HepG2 (cell line): ENCODE data around the gene NAB2. TPM values are rescaled to one million over a fixed set of nuclear protein-coding genes. Genes with fewer than 3 reads are reported as not detected.

ENCODE experiments used
- ATAC-seq: fragments of 200-7000 bp; cut with Tn5 transposase; 3 replicates; pipeline ENCODE4 v1.9.1; 2020; ENCODE audit warnings: mild to moderate bottlenecking, moderate library complexity
- BruUV-seq: library from RNA; stranded (reverse); fragments of 400-500 nt; replicated peaks from 2 replicates; lab custom pipeline; 2021; lab: Mats Ljungman, UMichigan
- CTCF ChIA-PET: fragments of 300-600 bp; formaldehyde crosslinking; extraction: SDS; loops from one replicate; lab custom pipeline; 2021; ENCODE audit warnings: low total read pairs, inconsistent platforms, low intra/inter-chr PET ratio; lab: Yijun Ruan, JAX
- POLR2A ChIA-PET: fragments of 350-600 bp; sonication (Branson Sonifier 250); formaldehyde crosslinking; loops from one replicate; lab custom pipeline; 2020; ENCODE audit warnings: antibody characterized with exemption, inconsistent platforms; lab: Yijun Ruan, JAX
- DNase-seq: peaks from one replicate; pipeline ENCODE4 v3.0.0-alpha.2; 2015; ENCODE audit warnings: low spot score
- FAIRE-seq: peaks from 3 replicates; lab custom pipeline; 2011; peaks lifted over from hg19 to GRCh38; lab: Jason Lieb, UNC
- H2AFZ ChIP-seq: one replicate; pipeline ENCODE4 v1.6.1; 2011; ENCODE audit warnings: low read length, inconsistent platforms
- H3K27ac ChIP-seq: fragments of 300-600 bp; 3 replicates; pipeline ENCODE4 v1.8.0; 2011; ENCODE audit warnings: mixed run types, mild to moderate bottlenecking, mixed read lengths, low read length, inconsistent platforms; ENCODE audit not compliant: insufficient read depth; ENCODE audit errors: extremely low read length
- H3K27me3 ChIP-seq, 2 experiments: fragments of 200-600 bp in 1 of 2; 2 replicates in 1 of 2; 3 replicates in 1 of 2; pipeline versions ENCODE4 v1.6.0 to v1.8.0; 2011; ENCODE audit warnings: low read length in 2 of 2, mild to moderate bottlenecking in 2 of 2, moderate library complexity in 2 of 2, inconsistent platforms in 1 of 2; ENCODE audit not compliant: insufficient read depth in 2 of 2, control insufficient read depth in 1 of 2
- H3K36me3 ChIP-seq, 2 experiments: fragments of 200-600 bp in 1 of 2; replicated peaks in 1 of 2; 2 replicates in 1 of 2; 3 replicates in 1 of 2; pipeline versions ENCODE4 v1.5.1 to v1.8.0; 2011; ENCODE audit warnings: low read length in 2 of 2, inconsistent platforms in 1 of 2; ENCODE audit not compliant: insufficient read depth in 2 of 2, control insufficient read depth in 1 of 2
- H3K4me1 ChIP-seq: 2 replicates; pipeline ENCODE4 v1.5.1; 2012; ENCODE audit warnings: low read length, inconsistent platforms; ENCODE audit not compliant: insufficient read depth
- H3K4me2 ChIP-seq: 2 replicates; pipeline ENCODE4 v1.6.0; 2011; ENCODE audit warnings: low read depth, low read length, inconsistent platforms
- H3K4me3 ChIP-seq, 3 experiments: fragments of 200-600 bp in 1 of 3; sonication (generic), shearing (Covaris generic) in 1 of 3; replicated peaks in 1 of 3; 2 replicates each; pipeline ENCODE4 v1.5.1; 2011 to 2016; ENCODE audit warnings: low read length in 3 of 3, inconsistent platforms in 2 of 3, low read depth in 2 of 3, mild to moderate bottlenecking in 2 of 3, control low read depth in 1 of 3, mixed read lengths in 1 of 3; ENCODE audit not compliant: insufficient read depth in 1 of 3
- H3K79me2 ChIP-seq: one replicate; pipeline ENCODE4 v1.6.1; 2011; ENCODE audit warnings: low read length, inconsistent platforms; ENCODE audit not compliant: insufficient read depth
- H3K9ac ChIP-seq: 2 replicates; pipeline ENCODE4 v1.6.0; 2011; ENCODE audit warnings: mild to moderate bottlenecking, low read depth, low read length, inconsistent platforms; ENCODE audit not compliant: insufficient read depth
- H3K9me3 ChIP-seq: 2 replicates; pipeline ENCODE4 v1.5.1; 2012; ENCODE audit warnings: mild to moderate bottlenecking, low read length
- H4K20me1 ChIP-seq: 2 replicates; pipeline ENCODE4 v1.6.0; 2011; ENCODE audit warnings: inconsistent platforms, mild to moderate bottlenecking, low read length, moderate library complexity; ENCODE audit not compliant: insufficient read depth
- CREB1 ChIP-seq, 2 experiments: fragments of 450-650 bp in 1 of 2; IDR thresholded peaks; 2 replicates each; pipeline ENCODE4 v1.6.1; 2016 to 2017; ENCODE audit warnings: control low read depth in 1 of 2, mild to moderate bottlenecking in 1 of 2, missing compliant biosample characterization in 1 of 2, missing genetic modification characterization in 1 of 2
- E2F5 ChIP-seq: sonication (generic); formaldehyde crosslinking; conservative IDR thresholded peaks from 2 replicates; pipeline ENCODE4 v1.4.0; 2020; ENCODE audit warnings: missing genetic modification reagents
- GABPA ChIP-seq, 2 experiments: IDR thresholded peaks; 2 replicates each; pipeline ENCODE4 v1.6.1; 2011 to 2016; ENCODE audit warnings: low read depth in 2 of 2, low read length in 1 of 2, missing biosample characterization in 1 of 2, missing genetic modification characterization in 1 of 2
- LCORL ChIP-seq, 2 experiments: fragments of 450-650 bp in 1 of 2; sonication (generic) in 1 of 2; formaldehyde crosslinking in 1 of 2; IDR thresholded peaks; 2 replicates each; pipeline versions ENCODE4 v1.5.0 to v1.6.1; 2017 to 2020; ENCODE audit warnings: antibody characterized with exemption in 1 of 2, missing genetic modification reagents in 1 of 2
- MBNL3 ChIP-seq: fragments of 250-450 bp; sonication (Bioruptor Pico); conservative IDR thresholded peaks from 2 replicates; pipeline ENCODE4 v1.8.0; 2022; ENCODE audit warnings: mild to moderate bottlenecking, inconsistent platforms
- MYNN ChIP-seq: sonication (generic); formaldehyde crosslinking; IDR thresholded peaks from 2 replicates; pipeline ENCODE4 v1.4.0; 2020; ENCODE audit warnings: mild to moderate bottlenecking, low read depth, missing genetic modification reagents
- SIN3A ChIP-seq: IDR thresholded peaks from 2 replicates; pipeline ENCODE4 v1.6.1; 2011; ENCODE audit warnings: low read depth, mild to moderate bottlenecking, control low read depth, low read length, borderline replicate concordance
- SNRNP70 ChIP-seq: fragments of 200-400 bp; formaldehyde crosslinking; IDR thresholded peaks from 2 replicates; pipeline ENCODE4 v1.6.1; 2017; ENCODE audit warnings: mild to moderate bottlenecking, low read depth, low read length, moderate library complexity
- ZFP36L2 ChIP-seq: sonication (generic); formaldehyde crosslinking; IDR thresholded peaks from 2 replicates; pipeline ENCODE4 v1.4.0; 2020; ENCODE audit warnings: missing genetic modification reagents
- ZFY ChIP-seq: sonication (generic); formaldehyde crosslinking; IDR thresholded peaks from 2 replicates; pipeline ENCODE4 v1.4.0; 2020; ENCODE audit warnings: missing genetic modification reagents
- ZNF230 ChIP-seq: sonication (generic); formaldehyde crosslinking; IDR thresholded peaks from 2 replicates; pipeline ENCODE4 v1.4.0; 2020; ENCODE audit warnings: mild to moderate bottlenecking, missing genetic modification reagents
- ZNF567 ChIP-seq: sonication (generic); formaldehyde crosslinking; IDR thresholded peaks from 2 replicates; pipeline ENCODE4 v1.8.1; 2023; ENCODE audit warnings: mild to moderate bottlenecking, missing genetic modification reagents, borderline replicate concordance
- ZNF776 ChIP-seq: sonication (generic); formaldehyde crosslinking; IDR thresholded peaks from 2 replicates; pipeline ENCODE4 v1.4.0; 2020; ENCODE audit warnings: mild to moderate bottlenecking, missing genetic modification reagents
- WGBS: methylation state at CpG from one replicate; pipeline ENCODE4 v1.1.6; 2017; ENCODE audit warnings: low lambda C conversion rate; 5-methylcytosine and 5-hydroxymethylcytosine counted together
- in situ Hi-C: cut with HindIII; loops from 2 replicates; pipeline ENCODE4 v1.10.0; 2017; ENCODE audit warnings: low pct_unique_long_range_greater_than_20kb; ENCODE audit not compliant: extremely low pct_ligation_motif_present
- intact Hi-C: fragments of 100-400 bp; cut with micrococcal nuclease; formaldehyde crosslinking; loops from one replicate; pipeline ENCODE4 v1.10.0; 2022; ENCODE audit not compliant: unreplicated experiment
- polyA plus RNA-seq, 8 experiments: library from polyadenylated mRNA; depleted of rRNA in 3 of 8; stranded (reverse) in 7 of 8; unstranded in 1 of 8; fragments of >200 nt; fragmentation: Illumina TruSeq in 4 of 8; extraction: Trizol in 4 of 8; gene quantifications; 2 replicates each; pipeline versions ENCODE4 v1.2.1 to v1.2.3, GENCODE V29; 2011 to 2016; ENCODE audit warnings: low read depth in 4 of 8, missing spikeins in 1 of 8, mixed read lengths in 1 of 8; ENCODE audit not compliant: insufficient read depth in 1 of 8
- total RNA-seq, 5 experiments: library from RNA; depleted of rRNA; stranded (reverse); fragments of >200 nt; fragmentation: Illumina TruSeq; extraction: Trizol; gene quantifications; 2 replicates each; pipeline ENCODE4 v1.2.3, GENCODE V29; 2016; ENCODE audit warnings: low read depth in 1 of 5
- TF ChIP-seq, protein P1 (sequence below): sonication (generic); formaldehyde crosslinking; IDR thresholded peaks from 2 replicates; pipeline ENCODE4 v1.4.0; 2020; ENCODE audit warnings: low read depth, mild to moderate bottlenecking, missing genetic modification reagents

Gene NAB2
- total and polyA plus RNA-seq, 2 of the 13 experiments (the other 11 are each of a cell fraction or from before 2014, with no cell fraction given): 11.7 to 12.9 TPM

- CTCF ChIA-PET: no interaction called here
Observed at GRCh38 chr12:57046947-57047890, 41.7 kb upstream of the NAB2 start.

DNA sequence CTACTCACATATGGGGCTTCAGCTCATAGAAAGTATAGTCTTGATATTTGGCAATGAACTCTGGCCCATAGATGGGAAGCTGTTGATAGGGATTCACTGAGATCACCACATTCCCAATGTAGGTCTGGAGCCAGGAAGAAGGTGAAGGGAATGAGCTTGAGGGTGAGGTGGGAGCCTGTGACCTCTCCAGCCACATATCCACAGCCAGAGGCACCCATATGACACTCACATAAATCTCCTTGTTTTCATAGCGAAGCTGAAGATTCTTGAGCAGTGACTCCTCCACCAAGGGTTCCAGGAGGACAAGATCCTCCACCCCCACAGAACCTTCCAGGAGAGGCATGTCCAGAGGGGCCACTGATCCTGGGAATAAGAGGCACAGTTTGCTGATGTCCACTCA, 40.9 kb upstream of the NAB2 start:
- H3K27ac ChIP-seq: no peak overlapping the region
- in situ Hi-C loops: no loop called here
- BruUV-seq: no TSS peak
- FAIRE-seq: no peak
- ChIA-PET CTCF (no interaction called here), POLR2A (interaction anchor here (2.0 to 2.6 kb wide), 2 partner anchors 39 to 64 kb away, joined by 5 to 8 read pairs; partner anchors contain the start of gene STAT6)
- H3K9ac ChIP-seq: no peak overlapping the region
- H3K4me2 ChIP-seq: no peak overlapping the region
- H4K20me1 ChIP-seq: no peaks in the 10 kb centered on the region
- no peak overlapping the region for H2AFZ ChIP-seq
- H3K4me3 ChIP-seq: no peak overlapping the region
- H3K79me2 ChIP-seq: no peaks in the 10 kb centered on the region
- H3K9me3 ChIP-seq: no peaks in the 10 kb centered on the region
- peaks cover 38% of the 10 kb centered on the region for H3K4me1 ChIP-seq
- no peak for DNase-seq
- ATAC-seq: no peak
- 100% methylated on average over 1 of the region's 1 CpG for WGBS
- H3K36me3 ChIP-seq: no peaks in the 10 kb centered on the region
- H3K27me3 ChIP-seq: no peaks in the 10 kb centered on the region
- intact Hi-C loops: no loop called here
- TF ChIP-seq ZFY (CRISPR knock-in tag) (no peak), ZNF230 (no peak), LCORL (IDR thresholded peaks at IDR 0.05) (no peak), LCORL (CRISPR knock-in tag; IDR thresholded peaks at IDR 0.05) (no peak), CREB1 (IDR thresholded peaks at IDR 0.05) (no peak), CREB1 (CRISPR knock-in tag; IDR thresholded peaks at IDR 0.05) (no peak), ZFP36L2 (CRISPR knock-in tag) (no peak)
- TF ChIP-seq, protein P1, sequence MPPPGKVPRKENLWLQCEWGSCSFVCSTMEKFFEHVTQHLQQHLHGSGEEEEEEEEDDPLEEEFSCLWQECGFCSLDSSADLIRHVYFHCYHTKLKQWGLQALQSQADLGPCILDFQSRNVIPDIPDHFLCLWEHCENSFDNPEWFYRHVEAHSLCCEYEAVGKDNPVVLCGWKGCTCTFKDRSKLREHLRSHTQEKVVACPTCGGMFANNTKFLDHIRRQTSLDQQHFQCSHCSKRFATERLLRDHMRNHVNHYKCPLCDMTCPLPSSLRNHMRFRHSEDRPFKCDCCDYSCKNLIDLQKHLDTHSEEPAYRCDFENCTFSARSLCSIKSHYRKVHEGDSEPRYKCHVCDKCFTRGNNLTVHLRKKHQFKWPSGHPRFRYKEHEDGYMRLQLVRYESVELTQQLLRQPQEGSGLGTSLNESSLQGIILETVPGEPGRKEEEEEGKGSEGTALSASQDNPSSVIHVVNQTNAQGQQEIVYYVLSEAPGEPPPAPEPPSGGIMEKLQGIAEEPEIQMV (CRISPR knock-in tag): no peak

More at GRCh38 chr12:57046947-57047890, 41.7 kb upstream of the NAB2 start:
- H3K9me3 ChIP-seq: no peaks in the 10 kb centered on the region
- FAIRE-seq: no peak
- H3K36me3 ChIP-seq: no peaks in the 10 kb centered on the region
- ATAC-seq: no peak
- peaks cover 38% of the 10 kb centered on the region for H3K4me1 ChIP-seq
- H4K20me1 ChIP-seq: no peaks in the 10 kb centered on the region
- no peak overlapping the region for H3K4me2 ChIP-seq
- DNase-seq: no peak
- POLR2A ChIA-PET: interaction anchor here (0.7 kb wide), 1 partner anchor 29 kb away, joined by 3 read pairs; no protein-coding TSS in a partner anchor
- no peak overlapping the region for H3K27ac ChIP-seq
- H3K4me3 ChIP-seq: no peak overlapping the region
- BruUV-seq: no TSS peak
- 92% methylated on average over 10 of the region's 10 CpGs for WGBS
- H3K27me3 ChIP-seq: no peaks in the 10 kb centered on the region
- H3K79me2 ChIP-seq: no peaks in the 10 kb centered on the region
- in situ Hi-C loops: no loop called here
- H3K9ac ChIP-seq: no peak overlapping the region
- no peak overlapping the region for H2AFZ ChIP-seq
- intact Hi-C loops: no loop called here
- TF ChIP-seq SNRNP70: no peak
- TF ChIP-seq SIN3A: no peak
- no peak for TF ChIP-seq ZNF776
- no peak for TF ChIP-seq ZNF567 (CRISPR knock-in tag)
- no peak for TF ChIP-seq MBNL3
- TF ChIP-seq E2F5 (CRISPR knock-in tag): no peak
- TF ChIP-seq GABPA (IDR thresholded peaks at IDR 0.05; ENCODE audit: low read depth, low read length): no peak
- no peak for TF ChIP-seq GABPA (CRISPR knock-in tag; IDR thresholded peaks at IDR 0.05; ENCODE audit: low read depth)
- TF ChIP-seq MYNN (CRISPR knock-in tag): no peak
